Measurements from ENCODE around the gene NOP9.

GRCh38 chr14:24315807-24316596 is 16.4 kb downstream of the NOP9 start:
- TF ChIP-seq TAF1 (IDR thresholded peaks at IDR 0.05; ENCODE audit: low read depth), result no peak
- no peak for TF ChIP-seq YY1 (IDR thresholded peaks at IDR 0.05; ENCODE audit: low read depth)
- TF ChIP-seq ZBTB7A (IDR thresholded peaks at IDR 0.05; ENCODE audit: low read depth), result no peak
- TF ChIP-seq EP300 (IDR thresholded peaks at IDR 0.05; ENCODE audit: borderline replicate concordance), result no peak
- TF ChIP-seq EGR1 (IDR thresholded peaks at IDR 0.05), result no peak
- no peak for TF ChIP-seq NFIC (IDR thresholded peaks at IDR 0.05)
- TF ChIP-seq CREB1 (IDR thresholded peaks at IDR 0.05; ENCODE audit: low read depth), result no peak
- no peak for TF ChIP-seq MAX (IDR thresholded peaks at IDR 0.05)
- TF ChIP-seq FOXM1 (IDR thresholded peaks at IDR 0.05; ENCODE audit: borderline replicate concordance, low read depth), result no peak
- no peak for TF ChIP-seq TEAD4 (IDR thresholded peaks at IDR 0.05)
